GM18867 (cell line): ENCODE results near the gene ANKZF1.
"Not testable (repeated sequence)": the region's sequence is repeated elsewhere in the genome, so short reads cannot be mapped to it uniquely, and the experiment has no call there.

Experiments used
- ATAC-seq: cut with Tn5 transposase; IDR thresholded peaks from one replicate; pipeline ENCODE4 v1.9.1; 2021; ENCODE audit warnings: mild to moderate bottlenecking, moderate library complexity; ENCODE audit not compliant: unreplicated experiment

Gene ANKZF1, protein sequence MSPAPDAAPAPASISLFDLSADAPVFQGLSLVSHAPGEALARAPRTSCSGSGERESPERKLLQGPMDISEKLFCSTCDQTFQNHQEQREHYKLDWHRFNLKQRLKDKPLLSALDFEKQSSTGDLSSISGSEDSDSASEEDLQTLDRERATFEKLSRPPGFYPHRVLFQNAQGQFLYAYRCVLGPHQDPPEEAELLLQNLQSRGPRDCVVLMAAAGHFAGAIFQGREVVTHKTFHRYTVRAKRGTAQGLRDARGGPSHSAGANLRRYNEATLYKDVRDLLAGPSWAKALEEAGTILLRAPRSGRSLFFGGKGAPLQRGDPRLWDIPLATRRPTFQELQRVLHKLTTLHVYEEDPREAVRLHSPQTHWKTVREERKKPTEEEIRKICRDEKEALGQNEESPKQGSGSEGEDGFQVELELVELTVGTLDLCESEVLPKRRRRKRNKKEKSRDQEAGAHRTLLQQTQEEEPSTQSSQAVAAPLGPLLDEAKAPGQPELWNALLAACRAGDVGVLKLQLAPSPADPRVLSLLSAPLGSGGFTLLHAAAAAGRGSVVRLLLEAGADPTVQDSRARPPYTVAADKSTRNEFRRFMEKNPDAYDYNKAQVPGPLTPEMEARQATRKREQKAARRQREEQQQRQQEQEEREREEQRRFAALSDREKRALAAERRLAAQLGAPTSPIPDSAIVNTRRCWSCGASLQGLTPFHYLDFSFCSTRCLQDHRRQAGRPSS

DNA sequence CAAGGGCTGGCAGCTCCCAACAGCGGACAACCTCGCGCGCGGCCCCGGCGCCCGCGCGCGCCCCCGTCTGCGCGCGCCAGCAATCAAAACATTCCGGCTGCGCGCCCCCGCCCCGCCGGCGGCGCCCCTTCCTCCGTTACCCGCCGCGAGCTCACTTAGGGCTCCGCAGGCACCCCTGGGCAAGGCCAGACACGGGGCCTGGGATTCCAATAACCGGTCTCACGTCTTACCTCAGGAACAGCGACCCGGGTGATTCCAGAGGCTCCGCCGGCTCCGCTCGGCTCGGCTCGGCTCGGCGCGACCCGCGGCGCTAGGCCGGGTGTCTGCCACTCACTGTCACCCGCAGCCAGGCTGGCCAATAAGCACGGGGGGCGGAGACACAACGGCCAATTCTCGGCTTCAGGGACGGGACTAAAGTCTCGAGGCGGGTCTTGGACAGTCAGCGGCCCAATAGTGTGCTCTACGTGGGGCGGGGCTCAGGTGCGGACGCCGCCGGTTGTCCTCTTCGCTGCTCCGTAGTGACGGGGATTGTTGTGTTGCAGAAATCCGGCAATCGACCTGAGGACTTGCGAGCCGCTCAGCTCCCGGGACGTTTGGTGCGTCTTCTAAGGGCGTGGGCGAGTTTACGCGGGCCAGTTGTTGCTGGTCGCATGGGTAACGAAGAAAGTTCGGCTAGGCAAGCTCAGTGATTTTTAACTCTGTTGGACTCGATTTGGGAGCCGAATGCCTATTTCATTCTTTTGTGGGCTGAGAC, at the start of gene ANKZF1, which contains the start of gene ATG9A:
Gene ANKZF1 (plus strand): TSS at position 502 of the 754 bp plus-strand sequence. CDS start 452 bp downstream, outside the sequence.
Gene ATG9A (minus strand): TSS at position 332 of the 754 bp plus-strand sequence. CDS start 1,612 bp downstream, outside the sequence.
- peak; percentile 95 for ATAC-seq

- no peak for ATAC-seq
Measured at GRCh38 chr2:219180961-219181360, 48.6 kb upstream of the ANKZF1 start.

- ATAC-seq = no peak
Measured at GRCh38 chr2:219181531-219181930, 48.1 kb upstream of the ANKZF1 start.

DNA sequence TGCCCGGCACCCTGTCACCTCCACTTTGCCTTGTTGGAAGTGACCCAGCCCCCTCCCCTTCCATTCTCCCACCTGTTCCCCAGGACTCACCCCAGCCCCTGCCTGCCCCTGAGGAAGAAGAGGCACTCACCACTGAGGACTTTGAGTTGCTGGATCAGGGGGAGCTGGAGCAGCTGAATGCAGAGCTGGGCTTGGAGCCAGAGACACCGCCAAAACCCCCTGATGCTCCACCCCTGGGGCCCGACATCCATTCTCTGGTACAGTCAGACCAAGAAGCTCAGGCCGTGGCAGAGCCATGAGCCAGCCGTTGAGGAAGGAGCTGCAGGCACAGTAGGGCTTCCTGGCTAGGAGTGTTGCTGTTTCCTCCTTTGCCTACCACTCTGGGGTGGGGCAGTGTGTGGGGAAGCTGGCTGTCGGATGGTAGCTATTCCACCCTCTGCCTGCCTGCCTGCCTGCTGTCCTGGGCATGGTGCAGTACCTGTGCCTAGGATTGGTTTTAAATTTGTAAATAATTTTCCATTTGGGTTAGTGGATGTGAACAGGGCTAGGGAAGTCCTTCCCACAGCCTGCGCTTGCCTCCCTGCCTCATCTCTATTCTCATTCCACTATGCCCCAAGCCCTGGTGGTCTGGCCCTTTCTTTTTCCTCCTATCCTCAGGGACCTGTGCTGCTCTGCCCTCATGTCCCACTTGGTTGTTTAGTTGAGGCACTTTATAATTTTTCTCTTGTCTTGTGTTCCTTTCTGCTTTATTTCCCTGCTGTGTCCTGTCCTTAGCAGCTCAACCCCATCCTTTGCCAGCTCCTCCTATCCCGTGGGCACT, 47.1 kb upstream of the ANKZF1 start:
- ATAC-seq = no peak

DNA sequence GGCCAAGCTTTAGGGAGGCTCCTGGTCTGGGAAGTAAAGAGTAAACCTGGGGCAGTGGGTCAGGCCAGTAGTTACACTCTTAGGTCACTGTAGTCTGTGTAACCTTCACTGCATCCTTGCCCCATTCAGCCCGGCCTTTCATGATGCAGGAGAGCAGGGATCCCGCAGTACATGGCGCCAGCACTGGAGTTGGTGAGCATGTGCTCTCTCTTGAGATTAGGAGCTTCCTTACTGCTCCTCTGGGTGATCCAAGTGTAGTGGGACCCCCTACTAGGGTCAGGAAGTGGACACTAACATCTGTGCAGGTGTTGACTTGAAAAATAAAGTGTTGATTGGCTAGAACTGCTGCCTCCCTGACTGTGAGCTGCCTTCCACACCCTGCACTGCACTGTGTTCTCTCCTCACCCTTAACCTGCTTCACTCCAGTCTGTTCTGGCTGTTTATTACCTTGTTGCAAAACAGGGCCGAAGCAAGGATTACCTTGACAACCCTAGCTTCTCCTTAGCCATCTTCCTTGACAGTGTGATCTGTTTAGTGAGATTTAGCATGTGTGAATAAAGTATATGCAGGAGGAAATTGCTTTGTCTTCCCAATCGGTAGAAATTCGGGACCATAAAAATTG, 46.3 kb upstream of the ANKZF1 start:
- no peak for ATAC-seq

GRCh38 chr2:219184121-219184520, 45.5 kb upstream of the ANKZF1 start:
- no peak for ATAC-seq

GRCh38 chr2:219186754-219187456, 42.7 kb upstream of the ANKZF1 start:
- ATAC-seq = no peak

- ATAC-seq = no peak
Measured at GRCh38 chr2:219197388-219197787, 32.2 kb upstream of the ANKZF1 start.

DNA sequence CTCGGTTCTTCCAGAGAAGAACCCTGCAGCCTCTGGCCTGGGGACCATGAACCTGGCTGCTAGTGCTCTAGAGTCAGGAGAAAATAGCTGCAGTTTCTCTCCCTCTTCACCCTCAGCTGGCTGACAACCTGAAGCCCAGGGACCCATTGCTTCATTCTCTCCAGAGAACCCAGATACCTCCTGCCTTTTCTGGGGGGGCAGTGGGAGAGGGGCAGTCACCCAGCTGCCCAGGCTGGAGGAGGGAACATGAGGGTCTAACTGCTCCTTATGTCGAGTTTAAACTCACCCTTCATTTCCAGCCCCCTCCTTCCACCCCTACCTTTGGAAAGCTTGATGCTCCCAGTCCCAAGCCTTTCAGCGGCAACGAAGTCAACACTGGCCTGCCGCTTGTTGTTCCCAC, 30.6 kb upstream of the ANKZF1 start:
- no peak for ATAC-seq

DNA sequence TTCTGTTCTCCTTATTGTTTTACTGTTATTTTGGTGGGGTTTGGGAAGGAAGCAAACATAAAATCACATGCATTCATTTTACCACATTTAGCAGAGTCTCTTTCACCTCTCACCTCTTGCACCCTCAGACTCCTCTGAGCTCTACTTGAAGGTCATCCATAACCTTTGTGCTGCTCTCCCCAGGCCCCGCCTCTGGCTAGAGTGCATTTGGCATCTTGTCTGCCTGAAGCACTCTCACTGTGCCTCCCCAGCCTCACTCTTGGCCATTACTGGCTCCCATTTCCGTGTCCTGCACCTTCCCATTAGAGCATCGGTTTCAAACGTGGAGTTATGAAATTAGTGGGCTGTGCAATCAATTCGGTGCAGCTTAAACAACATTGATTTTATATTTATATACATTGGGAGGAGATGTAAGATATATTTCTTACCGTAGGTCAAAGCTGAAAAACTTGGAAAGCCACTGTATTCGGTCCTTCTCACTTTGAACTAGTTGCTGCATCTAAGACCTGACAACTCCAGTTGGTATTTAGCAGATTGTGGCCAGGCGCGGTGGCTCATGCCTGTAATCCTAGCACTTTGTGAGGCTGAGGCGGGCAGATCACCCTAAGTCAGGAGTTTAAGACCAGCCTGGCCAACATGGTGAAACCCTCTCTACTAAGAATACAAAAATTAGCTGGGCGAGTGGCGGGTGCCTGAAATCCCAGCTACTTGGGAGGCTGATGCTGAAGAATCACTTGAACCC, 30.0 kb upstream of the ANKZF1 start:
- no peak for ATAC-seq

GRCh38 chr2:219200502-219201326, 28.9 kb upstream of the ANKZF1 start:
- not testable (repeated sequence) for ATAC-seq

DNA sequence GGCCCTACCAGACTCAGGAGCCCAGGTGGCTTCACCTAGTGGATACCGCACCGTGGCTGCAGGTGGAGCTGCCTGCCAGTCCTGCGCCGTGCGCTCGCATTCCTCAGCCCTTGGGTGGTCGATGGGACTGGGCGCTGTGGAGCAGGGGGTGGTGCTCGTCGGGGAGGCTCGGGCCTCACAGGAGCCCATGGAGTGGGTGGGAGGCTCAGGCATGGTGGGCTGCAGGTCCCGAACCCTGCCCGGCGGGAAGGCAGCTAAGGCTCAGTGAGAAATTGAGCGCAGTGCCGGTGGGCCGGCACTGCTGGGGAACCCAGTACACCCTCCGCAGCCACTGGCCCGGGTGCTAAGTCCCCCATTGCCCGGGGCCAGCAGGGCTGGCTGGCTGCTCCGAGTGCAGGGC, 28.3 kb upstream of the ANKZF1 start:
- not testable (repeated sequence) for ATAC-seq

- ATAC-seq = no peak
Measured at GRCh38 chr2:219204425-219205164, 25.0 kb upstream of the ANKZF1 start.

- no peak for ATAC-seq
Measured at GRCh38 chr2:219205165-219205538, 24.5 kb upstream of the ANKZF1 start.

GRCh38 chr2:219205981-219206327, 23.7 kb upstream of the ANKZF1 start:
- no peak for ATAC-seq

DNA sequence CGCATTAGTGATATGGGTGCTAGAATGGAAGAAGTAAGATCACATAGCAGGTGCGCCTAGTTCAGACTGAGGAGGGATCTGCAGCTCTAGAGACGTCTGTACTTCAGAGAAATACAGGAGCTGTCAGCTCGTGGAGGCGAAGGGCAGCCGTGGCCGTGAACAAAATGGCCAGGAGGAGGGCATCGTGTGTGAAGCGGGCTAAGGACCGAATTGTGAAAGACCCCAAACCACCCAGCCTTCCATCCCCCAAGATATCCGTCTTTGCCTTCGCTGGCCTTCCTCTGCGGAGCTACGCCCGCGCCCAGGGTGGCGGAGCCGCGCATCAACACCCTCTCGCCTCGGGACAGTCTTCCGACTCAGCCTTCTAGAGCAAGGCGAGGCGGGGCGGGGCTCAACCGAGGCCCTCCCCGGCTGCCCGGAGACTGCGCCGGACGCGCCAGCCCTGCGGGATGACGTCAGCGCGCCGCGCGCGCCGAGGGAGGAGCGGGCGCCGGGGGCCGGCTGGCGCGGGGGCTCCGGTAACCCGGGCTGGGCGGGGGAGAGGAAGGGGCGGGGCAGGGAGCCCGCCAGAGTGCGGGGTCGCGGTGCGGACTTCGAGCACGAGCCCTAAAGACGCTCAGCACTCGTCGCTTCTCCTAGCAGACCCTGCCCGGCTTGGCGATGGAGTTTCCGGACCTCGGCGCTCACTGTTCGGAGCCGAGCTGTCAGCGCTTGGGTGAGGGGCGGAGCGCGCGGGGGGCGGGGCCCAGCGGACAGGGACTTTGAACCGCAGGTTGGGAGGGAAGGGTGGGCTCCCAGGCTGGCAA, 23.1 kb upstream of the ANKZF1 start, which contains the start of gene ZFAND2B:
Gene ZFAND2B (plus strand): TSS at position 455 of the 806 bp plus-strand sequence. CDS start 206 bp downstream, at position 661.
- ATAC-seq = peak; percentile 96
